ENCODE results near the gene TOP2A.

DNA sequence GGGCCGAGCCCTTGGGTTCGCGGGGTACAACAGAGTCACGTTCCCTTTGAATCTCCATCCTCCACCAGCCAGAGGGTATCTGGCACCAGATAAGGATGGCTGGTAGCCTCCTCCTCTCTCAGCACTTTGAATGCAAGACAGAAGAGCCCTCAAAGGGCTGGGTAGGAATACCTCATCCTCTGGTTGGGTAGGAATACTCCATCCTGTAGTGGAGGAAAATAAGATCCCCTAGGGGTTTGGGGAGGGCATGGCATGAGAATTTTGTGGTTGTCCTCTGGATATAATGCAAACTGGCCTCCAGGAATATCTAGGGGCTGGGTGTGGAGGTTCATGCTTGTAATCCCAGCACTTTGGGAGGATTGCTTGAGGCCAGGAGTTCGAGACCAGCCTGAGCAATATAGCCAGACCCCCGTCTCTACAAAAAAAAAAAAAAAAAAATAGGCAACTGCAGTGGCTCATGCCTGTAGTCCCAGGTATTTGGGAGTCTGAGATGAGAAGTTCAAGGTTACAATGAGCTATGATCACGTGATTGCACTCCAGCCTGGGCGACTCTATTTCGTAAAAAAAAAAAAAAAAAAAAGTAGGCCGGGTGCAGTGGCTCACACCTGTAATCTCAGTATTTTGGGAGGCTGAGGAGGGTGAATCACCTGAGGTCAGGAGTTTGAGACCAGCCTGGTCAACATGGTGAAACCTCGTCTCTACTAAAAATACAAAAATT is 28.2 kb upstream of the TOP2A start:
- TF ChIP-seq, protein P1, sequence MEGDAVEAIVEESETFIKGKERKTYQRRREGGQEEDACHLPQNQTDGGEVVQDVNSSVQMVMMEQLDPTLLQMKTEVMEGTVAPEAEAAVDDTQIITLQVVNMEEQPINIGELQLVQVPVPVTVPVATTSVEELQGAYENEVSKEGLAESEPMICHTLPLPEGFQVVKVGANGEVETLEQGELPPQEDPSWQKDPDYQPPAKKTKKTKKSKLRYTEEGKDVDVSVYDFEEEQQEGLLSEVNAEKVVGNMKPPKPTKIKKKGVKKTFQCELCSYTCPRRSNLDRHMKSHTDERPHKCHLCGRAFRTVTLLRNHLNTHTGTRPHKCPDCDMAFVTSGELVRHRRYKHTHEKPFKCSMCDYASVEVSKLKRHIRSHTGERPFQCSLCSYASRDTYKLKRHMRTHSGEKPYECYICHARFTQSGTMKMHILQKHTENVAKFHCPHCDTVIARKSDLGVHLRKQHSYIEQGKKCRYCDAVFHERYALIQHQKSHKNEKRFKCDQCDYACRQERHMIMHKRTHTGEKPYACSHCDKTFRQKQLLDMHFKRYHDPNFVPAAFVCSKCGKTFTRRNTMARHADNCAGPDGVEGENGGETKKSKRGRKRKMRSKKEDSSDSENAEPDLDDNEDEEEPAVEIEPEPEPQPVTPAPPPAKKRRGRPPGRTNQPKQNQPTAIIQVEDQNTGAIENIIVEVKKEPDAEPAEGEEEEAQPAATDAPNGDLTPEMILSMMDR (IDR thresholded peaks at IDR 0.05) = peak in 2 of 3 experiments; percentile 6 to 18
- TF ChIP-seq POLR2A (IDR thresholded peaks at IDR 0.05) = no peak

All from testis (tissue), 2 donors.